ENCODE measurements around the gene TP53AIP1. TPM values are rescaled to one million over a fixed set of nuclear protein-coding genes. Genes with fewer than 3 reads are reported as not detected.

TP53AIP1 gene
- total and polyA plus RNA-seq, 9 of the 15 experiments (the other 6 are each of a cell fraction or from before 2014, with no cell fraction given): not detected

- no peak for TF ChIP-seq ZMIZ1 (IDR thresholded peaks at IDR 0.05; ENCODE audit: low read depth in 2 of 2, low read length in 2 of 2)
- no peak for TF ChIP-seq ZNF280B (CRISPR knock-in tag; IDR thresholded peaks at IDR 0.05)
- no peak for TF ChIP-seq CCNT2 (IDR thresholded peaks at IDR 0.05; ENCODE audit: borderline replicate concordance, extremely low read depth, insufficient read length, low read depth, low read length)
- no peak for TF ChIP-seq ZNF76 (CRISPR knock-in tag; IDR thresholded peaks at IDR 0.05; ENCODE audit: borderline replicate concordance)
Observed at GRCh38 chr11:128911239-128911638, 31.4 kb downstream of the TP53AIP1 start (continued).

- Histone ChIP-seq H3K4me2 (ENCODE audit: insufficient read depth, low read length) (no peak overlapping the region), H3K27ac (ENCODE audit: extremely low read depth, low read depth, low read length) (no peak overlapping the region), H3K4me3 (no peak overlapping the region), H4K20me1 (replicated peaks; ENCODE audit: control insufficient read depth, insufficient read depth, low read length) (no peaks in the 10 kb centered on the region; the same call in 1 of the 2 replicates), H3K27me3 (ENCODE audit: control insufficient read depth in 2 of 2, insufficient read depth in 2 of 2, low read length in 2 of 2) (peaks cover 0 to 12% of the 10 kb centered on the region in 2 experiments; a peak in 3 of 5 replicates), H3K79me2 (ENCODE audit: control insufficient read depth, insufficient read depth, low read length) (no peaks in the 10 kb centered on the region), H3K4me1 (replicated peaks in 1 of 2; ENCODE audit: control insufficient read depth in 2 of 2, insufficient read depth in 2 of 2, low read length in 2 of 2) (no peaks in the 10 kb centered on the region), H3K9me1 (ENCODE audit: control insufficient read depth, insufficient read depth, low read length) (no peaks in the 10 kb centered on the region), H3K9ac (ENCODE audit: insufficient read depth in 1 of 2, low read depth in 2 of 2, low read length in 2 of 2) (no peak overlapping the region), H2AFZ (ENCODE audit: low read depth, low read length) (no peak overlapping the region), H3K36me3 (ENCODE audit: control insufficient read depth, insufficient read depth, low read length) (no peaks in the 10 kb centered on the region), H3K9me3 (replicated peaks; ENCODE audit: control insufficient read depth, insufficient read depth, low read depth, low read length) (no peaks in the 10 kb centered on the region)
- in situ Hi-C loops (cut with MboI) (no loop called here), intact Hi-C loops (cut with micrococcal nuclease) (no loop called here)
- ATAC-seq: no peak
- FAIRE-seq: no peak
- no TSS peak for BruUV-seq (replicated peaks)
- POLR2A ChIA-PET: interaction anchor here (0.7 kb wide), 1 partner anchor 24 kb away, joined by 3 read pairs; no protein-coding TSS in a partner anchor
- WGBS (ENCODE audit: insufficient coverage, low coverage, missing lambda C conversion rate): 0% methylated on average over 3 of the region's 3 CpGs
- DNase-seq (ENCODE audit: extremely low read depth in 1 of 4, low spot score in 3 of 4): no peak
- CTCF ChIA-PET (ENCODE audit: low intra/inter-chr PET ratio): no interaction called here
- no peak for TF ChIP-seq CCAR2 (IDR thresholded peaks at IDR 0.05; ENCODE audit: low read depth, low read length)
- TF ChIP-seq BHLHE40 (IDR thresholded peaks at IDR 0.05; ENCODE audit: low read length): no peak
Observed at GRCh38 chr11:128910576-128910975, 32.1 kb downstream of the TP53AIP1 start.

All from K562 (cell line).